OCI-LY1 (cell line): Measurements from ENCODE around the gene DPF3.

Experiments used
- EZH2 ChIP-seq: fragments of 200-600 bp; sonication (generic), shearing (Covaris generic); IDR thresholded peaks from 2 replicates; pipeline ENCODE4 v1.8.0; 2017; ENCODE audit warnings: borderline replicate concordance, mixed run types, mild to moderate bottlenecking, antibody characterized with exemption, low read length, moderate library complexity, mixed read lengths
- TF ChIP-seq, protein P1 (sequence below): fragments of 200-600 bp; sonication (generic), shearing (Covaris generic); IDR thresholded peaks from 2 replicates; pipeline ENCODE4 v1.5.1; 2017; ENCODE audit warnings: mild to moderate bottlenecking, antibody characterized with exemption, low read length, moderate library complexity, mixed read lengths

DNA sequence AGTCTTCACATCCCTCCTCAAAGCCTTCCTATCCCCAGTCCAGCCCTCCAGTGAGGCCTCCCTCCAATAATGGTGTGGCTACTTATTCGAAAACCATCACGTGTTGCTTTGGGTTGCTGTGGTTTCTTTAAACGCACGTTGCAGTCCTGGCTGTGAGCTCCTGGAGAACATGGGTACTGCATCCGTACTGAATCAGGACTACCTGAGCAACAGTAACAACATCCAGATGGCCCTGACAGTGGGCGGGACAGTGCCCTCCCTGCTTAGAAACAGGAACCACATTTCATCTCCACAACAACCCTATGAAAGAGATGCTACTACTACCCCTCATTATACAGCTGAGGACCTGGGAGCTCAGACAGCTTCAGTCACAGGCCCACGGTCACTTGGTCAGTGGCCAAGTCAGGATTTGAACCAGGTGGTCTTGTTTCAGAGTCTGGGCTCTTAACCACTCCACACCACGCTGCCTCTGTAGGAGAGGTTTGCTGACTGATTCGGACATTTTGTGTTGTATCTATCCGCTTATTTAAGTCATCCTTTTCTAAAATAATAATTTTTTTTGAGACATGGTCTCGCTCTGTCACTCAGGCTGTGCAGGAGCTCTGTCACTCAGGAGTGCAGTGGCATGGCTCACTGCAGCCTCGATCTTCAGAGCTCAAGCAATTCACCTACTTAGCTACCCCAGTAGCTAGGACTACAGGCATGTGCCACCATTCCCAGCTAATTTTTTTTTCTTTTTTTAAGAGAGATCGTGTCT, 104.8 kb downstream of the DPF3 start:
- TF ChIP-seq EZH2: no peak
- TF ChIP-seq, protein P1, sequence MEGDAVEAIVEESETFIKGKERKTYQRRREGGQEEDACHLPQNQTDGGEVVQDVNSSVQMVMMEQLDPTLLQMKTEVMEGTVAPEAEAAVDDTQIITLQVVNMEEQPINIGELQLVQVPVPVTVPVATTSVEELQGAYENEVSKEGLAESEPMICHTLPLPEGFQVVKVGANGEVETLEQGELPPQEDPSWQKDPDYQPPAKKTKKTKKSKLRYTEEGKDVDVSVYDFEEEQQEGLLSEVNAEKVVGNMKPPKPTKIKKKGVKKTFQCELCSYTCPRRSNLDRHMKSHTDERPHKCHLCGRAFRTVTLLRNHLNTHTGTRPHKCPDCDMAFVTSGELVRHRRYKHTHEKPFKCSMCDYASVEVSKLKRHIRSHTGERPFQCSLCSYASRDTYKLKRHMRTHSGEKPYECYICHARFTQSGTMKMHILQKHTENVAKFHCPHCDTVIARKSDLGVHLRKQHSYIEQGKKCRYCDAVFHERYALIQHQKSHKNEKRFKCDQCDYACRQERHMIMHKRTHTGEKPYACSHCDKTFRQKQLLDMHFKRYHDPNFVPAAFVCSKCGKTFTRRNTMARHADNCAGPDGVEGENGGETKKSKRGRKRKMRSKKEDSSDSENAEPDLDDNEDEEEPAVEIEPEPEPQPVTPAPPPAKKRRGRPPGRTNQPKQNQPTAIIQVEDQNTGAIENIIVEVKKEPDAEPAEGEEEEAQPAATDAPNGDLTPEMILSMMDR: no peak
